Measurements from ENCODE around the gene NOC2L.

The NOC2L gene

DNA sequence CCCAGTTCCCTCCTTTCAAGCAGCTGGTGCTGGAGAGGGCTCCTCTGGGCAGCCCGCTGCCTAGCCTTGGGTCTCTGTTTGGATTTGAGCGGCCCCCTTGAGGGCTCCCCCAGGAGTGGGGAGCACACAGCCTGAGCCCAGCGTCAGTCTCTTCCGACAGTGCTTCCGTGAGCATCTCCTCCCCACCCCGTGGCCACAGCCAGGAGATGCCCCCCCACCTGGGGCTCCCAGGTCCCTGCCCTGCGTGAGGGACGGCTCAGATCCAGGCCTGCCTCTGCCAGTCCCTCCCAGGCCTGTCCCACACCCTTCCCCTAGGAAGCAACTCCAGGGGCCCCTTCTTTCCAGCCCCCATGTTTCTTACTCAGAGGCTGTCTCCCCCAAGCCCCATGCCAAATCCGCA is 31.8 kb downstream of the NOC2L start:
- no peak for DNase-seq

DNA sequence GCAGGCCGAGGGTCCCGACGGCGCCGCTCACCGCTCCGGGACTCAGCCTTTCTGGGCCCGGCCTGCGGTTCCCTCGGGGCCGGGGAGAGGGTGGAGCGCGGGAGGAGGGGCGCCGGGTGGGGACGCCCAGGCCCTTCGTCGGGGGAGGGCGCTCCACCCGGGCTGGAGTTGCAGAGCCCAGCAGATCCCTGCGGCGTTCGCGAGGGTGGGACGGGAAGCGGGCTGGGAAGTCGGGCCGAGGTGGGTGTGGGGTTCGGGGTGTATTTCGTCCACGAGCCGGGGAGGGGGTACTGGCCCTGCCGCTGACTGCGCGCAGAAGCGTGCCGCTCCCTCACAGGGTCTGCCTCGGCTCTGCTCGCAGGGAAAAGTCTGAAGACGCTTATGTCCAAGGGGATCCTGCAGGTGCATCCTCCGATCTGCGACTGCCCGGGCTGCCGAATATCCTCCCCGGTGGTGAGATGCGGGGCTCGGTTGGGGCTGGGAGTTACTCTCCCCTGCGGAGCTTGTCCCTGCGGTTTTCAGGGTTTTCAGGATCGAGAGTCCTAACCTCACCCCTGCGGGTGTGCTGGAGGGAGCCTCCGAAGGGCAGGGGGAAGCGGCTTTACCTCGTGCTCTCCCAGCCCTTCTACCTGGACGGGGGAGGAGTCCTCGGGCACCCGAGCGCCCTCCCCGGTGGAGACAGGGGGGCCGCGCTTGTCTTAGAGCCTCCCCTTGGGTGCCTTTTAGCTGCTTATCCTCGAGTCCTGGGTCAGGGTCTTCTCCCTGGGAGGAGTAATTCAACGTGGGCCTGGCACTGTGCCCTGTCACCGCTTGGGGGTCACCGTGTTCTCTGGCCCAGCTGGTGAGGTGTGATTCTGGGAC is 33.3 kb downstream of the NOC2L start:
- no peak for DNase-seq

DNA sequence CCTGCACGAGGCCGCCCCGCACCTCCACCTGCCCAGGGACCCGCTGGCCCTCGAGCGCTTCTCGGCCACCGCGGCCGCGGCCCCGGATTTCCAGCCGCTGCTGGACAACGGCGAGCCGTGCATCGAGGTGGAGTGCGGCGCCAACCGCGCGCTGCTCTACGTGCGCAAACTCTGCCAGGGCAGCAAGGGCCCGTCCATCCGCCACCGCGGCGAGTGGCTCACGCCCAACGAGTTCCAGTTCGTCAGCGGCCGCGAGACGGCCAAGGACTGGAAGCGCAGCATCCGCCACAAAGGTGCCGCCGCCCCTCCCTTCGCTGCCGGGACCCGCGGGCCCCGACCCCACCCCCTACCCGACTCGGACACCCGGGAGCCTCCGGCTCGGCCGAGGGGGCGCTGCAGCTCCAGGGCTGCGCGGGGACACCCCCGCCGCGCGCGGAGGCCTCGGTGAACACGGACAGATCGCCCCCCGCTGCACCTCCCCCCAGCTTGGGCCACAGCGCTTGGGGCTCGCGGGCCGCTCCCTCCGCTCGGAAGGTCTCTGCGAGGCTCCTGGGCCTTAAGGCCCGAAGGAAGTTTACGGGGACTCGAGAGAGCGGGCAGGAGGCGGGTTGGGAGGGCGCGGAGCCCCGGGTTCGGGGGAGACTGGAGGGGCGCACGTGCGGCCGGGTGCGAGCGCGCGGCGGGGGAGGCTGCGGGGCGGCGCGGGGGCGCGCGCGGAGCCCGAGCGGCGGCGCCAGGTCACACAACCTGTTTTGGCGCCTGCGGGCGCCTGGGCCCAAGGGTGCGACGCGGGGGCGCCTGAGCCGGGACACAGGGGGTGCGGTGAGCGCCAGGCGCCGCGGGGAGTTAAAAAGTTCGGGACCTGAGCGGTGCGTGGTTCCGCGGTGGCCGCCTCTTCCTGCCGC is 34.1 kb downstream of the NOC2L start:
- no peak for DNase-seq

DNA sequence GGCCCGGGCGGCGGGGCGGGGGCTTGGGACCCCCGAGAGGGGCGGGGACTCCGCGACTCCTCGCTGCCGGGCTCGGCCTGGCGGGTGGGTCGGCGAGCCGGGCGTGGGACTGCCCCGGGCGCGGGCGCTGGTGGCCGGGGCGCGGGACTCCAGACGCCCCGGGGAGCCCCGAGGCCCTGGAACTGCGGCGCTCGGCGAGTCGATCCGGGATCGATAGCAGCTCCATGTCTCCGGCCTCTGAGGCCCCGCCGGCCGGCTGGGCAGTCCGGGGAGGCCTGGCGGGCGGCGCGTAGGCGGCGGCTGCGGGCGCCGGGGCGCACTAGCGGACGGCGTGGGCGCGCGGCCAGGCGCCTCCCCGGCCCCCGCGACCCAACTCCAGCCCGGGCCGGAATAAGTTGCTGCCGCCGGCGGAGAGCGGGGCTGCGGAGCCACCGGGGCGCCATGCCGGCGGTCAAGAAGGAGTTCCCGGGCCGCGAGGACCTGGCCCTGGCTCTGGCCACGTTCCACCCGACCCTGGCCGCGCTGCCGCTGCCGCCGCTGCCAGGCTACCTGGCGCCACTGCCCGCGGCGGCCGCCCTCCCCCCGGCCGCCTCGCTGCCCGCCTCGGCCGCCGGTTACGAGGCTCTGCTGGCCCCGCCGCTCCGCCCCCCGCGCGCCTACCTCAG is 34.9 kb downstream of the NOC2L start:
- no peak for DNase-seq

DNA sequence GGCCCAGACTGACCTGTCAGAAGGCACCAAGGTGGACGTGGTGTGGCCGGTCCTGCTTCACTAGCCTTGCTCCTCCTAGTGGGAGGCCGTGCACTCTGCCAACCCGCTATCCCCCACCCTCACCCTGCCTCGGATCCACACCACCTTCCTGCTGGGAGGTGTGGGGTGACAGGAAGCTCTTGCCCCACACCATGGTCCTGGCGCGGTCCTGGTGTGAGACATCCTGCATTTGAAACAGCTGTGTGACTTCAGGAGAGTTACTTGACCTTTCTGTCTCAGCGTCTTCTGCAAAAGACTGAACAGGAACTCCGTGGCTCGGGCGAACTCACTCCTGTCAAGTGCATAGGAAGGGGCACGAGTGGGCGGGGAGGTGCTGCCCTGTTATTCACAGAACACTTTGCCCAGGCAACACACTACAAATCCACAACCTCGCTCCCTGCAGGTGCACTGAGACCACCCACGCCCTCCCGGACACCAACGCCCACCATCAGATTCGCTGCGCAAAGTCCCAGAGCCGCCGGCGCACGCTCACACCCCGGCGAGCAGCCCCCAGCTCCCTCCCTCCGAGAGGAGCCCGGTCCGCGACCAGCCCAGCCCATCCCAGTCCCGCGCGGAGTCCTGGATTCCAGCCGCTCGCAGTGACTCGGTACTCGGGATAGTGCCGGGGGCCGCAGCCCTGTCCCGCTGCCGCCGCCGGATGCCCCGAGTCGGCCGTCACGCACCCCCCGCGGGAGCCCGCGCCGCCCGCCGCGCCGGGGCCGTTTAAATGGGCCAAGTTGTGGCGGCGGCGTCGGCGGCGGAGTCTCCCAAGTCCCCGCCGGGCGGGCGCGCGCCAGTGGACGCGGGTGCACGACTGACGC is 35.7 kb downstream of the NOC2L start, which contains the start of gene SAMD11:
Gene SAMD11 (plus strand): TSS at position 793 of the 860 bp plus-strand sequence. CDS start 509 bp downstream, outside the sequence.
- peak; percentile 54 for DNase-seq

DNA sequence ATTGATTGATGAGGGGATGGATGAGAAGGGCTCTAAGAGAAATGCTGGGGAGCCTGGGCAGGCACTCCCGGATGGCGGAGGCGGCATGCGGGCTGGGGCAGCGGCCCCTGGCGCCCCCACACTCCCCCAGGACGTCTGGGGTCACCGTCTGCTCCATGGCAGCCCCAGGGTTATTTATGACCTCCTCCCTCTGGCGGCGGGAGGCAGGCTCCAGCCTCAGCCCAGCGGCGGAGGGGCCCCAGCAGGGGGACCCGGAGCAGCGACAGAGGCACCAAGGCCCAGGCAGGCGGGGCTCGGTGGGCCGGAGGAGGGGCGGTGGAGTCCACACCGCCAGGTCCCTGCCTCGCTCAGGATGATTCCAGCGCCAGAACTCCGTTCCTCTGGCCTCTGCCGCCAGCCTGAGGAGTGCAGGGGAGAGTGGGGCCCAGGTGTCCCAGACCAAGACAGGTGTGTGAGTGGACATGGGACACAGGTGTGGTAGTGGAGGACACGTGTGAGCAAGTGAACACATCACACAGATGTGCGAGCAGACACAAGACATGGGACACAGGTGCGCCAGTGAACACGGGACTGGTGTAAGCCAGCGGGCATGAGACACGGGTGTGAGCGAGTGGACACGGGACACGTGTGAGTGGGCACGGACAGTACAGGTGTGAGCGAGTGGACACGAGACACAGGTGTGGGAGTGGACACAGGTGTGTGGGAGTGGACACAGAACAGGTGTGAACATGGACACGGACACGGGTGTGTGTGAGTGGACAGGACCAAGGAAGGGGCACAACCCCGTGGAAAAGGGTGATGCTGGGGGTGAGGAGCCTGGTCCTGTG is 37.8 kb downstream of the NOC2L start:
- peak; percentile 78 for DNase-seq

DNA sequence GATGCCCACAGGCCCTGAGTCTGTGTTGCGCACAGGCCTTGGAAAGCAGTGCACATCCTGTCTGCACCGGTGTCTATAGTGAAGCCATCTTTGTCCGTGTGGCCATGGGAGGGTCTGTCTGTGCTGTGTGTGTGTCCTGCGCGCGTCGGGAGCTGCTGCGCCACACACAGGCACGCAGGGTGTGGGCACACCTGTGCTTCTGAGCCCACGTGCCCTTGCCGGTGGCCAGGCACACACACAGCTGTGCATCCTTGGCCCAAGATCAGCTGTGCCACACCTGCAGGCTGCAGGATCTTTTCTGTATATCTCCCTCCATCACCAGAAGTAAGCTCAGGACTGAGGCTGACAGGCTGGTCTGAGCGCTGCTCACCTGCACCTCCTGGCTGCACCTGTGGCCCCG is 38.5 kb downstream of the NOC2L start:
- DNase-seq = no peak

DNA sequence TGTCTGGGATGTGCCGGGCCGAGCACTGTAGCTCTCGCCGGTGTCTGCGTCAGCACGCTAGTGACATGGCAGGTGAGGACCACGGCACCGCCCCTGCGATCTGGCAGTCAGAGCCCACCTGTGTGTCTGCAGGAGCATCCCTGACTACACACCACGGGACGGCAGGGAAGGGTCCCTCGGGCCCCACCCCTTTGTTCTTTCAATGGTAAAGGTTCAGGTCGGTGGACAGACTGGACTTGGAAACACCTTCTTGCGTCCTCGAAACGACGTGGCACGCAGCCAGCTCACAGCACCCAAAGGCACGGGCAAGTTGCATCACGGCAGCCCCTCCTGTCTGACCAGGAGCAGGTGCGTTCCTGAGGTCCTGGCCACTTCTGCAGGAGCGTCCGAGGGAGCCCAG is 39.0 kb downstream of the NOC2L start:
- DNase-seq = no peak

DNA sequence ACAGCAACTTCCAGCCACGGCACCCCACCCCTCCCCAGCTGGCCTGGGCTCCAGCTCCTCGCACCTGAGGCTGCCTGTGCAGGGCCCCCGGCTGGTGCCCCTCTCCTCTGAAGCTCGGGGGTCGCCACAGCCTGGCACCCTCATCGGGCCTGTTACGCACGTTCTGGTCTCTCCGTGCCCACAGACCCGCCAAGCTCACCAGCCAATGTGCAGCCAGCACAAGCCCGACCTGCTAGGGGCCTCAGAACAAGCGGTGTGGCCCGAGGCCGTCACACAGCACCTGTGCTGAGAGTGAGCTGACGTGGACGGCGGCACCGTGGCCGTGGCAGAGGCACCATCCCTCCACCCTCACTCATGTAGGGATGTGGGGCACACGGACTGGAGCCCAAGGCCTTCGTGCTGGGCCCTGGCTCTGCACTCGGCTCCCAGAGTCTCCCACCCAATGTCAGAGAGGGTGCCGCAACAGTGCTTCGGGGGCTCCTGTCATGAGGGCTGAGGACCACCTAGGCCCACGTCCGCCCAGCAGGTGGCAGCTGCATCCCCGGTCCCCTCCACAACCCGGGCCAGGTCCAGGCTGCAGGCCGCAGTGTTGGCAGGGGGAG is 39.7 kb downstream of the NOC2L start:
- no peak for DNase-seq

DNA sequence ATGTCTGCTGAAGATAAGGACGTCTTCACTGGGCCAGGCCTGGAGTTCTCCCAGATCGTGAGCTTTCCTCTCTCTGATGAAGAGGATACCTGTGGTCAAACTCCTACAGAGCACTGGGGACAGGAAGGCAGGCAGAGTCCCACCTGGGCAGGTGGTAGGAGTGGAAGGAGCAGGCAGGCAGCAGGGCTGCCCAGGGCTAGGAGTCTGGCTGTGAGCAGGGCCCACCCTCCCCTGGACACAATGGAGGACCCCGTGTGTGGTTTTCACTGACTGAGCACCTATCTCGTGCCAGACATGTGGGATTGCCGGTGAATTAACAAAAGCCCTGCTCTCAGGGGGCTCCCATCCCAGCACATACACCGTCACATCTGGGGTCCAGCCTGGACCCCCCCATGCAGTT is 40.2 kb downstream of the NOC2L start:
- DNase-seq = no peak

DNA sequence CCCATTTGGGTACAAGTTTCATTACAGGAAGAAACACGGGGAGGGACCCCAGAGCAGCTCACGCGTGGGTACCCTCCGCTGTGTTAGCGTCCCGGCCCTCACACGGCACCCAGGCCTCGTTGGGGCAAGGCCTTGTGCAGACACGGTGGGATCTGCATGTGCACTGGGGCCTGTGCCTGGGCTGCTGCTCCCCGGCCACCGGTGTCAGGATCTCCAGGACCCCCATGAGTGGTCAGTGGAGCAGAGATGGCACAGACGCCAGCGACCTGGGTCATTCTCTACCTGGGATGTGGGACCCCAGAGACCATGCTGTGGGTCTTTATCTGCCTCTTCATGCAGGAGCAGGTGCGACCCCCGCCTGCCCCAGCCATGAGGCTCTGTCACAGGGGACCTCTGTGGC is 40.7 kb downstream of the NOC2L start:
- DNase-seq = no peak

DNA sequence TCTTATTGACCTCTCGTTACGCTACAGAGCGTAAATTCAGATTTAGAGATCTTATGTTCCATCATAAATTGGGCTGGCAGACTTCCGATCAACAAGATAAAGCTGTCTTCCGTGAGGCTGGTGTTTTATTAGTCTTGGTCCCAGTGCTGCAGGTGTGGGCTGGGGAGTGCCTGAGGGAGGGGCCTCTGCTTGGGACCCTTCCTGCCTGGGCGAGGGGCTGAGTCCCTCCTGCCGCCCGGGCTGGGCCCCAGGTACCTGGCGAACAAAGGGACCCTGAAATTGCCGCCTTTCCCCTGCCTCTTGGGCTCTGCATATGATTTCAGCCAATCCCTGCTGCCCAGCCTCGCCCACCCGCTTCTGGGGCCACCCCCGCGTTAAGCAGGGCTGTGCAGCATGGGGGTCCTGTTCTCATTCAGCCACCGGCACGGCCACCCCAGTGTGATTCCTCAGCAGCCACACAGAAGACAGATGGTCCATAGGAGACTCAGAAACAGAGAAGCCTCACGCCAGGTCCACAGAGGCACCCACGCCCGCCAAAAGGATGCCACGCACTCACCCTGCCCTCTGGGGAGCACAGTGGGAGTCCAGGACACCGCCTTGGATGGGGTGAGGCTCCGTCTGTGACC is 41.5 kb downstream of the NOC2L start:
- no peak for DNase-seq

DNA sequence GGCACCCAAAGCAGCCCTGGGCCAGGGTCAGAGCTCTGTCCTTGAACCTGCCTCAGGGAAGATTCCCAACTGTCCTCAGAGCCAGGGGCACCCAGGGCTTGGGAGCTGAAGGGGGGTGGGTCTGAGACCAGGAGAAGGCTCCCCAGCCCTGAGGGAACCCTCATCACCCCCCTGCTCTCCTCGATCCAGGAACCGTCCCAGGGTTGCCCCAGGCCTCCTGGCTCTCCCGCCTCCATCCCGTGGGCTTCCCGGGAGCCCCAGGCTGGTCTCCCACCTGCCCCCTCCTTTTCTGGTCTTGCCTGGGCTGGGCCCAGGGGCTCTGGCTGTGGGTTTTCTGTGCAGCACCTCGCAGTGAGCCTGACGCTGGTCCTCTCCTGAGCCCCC is 42.0 kb downstream of the NOC2L start:
- no peak for DNase-seq

DNA sequence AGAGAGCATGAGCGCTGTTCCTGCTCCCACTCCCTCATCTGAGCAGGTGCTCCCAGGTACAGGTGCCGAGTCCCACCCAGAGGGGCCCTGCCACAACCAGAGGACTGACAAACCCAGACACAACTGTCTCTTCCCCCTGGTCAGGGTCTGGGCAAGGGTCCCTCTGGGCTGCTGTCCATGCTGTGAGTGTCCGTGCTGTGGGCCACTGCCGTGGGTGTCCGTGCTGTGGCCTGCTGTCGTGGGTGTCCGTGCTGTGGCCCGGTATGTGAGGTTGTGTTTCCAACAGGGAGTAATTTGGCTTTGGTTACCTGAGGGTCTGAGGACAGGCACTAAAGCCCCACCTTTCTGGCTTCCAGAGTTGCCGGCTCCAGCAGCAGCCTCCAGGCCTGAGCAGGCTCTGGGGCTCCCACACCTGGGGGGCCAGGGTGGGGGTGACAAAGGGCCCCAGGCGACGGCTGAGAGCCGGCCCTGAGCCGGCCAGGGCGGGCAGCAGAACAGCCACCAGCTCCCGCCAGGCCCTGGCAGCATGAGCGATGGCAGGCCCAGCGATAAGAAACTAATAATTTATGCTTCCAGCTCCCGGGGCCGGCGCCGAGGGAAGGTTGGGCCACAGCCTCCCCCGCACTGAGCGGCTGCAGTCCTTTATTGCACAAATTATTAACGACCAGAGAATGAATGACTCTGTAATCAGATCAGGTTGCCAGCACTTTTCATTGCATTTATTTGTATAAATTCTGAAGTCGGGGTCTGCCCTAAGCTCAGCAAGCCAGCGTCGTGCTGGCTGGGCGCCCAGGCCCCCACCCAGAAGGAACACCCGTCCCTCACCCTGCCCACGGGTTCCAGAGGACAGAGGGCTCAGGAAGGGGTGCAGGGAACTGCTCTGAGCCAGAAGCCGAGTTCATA is 42.6 kb downstream of the NOC2L start:
- no peak for DNase-seq

DNA sequence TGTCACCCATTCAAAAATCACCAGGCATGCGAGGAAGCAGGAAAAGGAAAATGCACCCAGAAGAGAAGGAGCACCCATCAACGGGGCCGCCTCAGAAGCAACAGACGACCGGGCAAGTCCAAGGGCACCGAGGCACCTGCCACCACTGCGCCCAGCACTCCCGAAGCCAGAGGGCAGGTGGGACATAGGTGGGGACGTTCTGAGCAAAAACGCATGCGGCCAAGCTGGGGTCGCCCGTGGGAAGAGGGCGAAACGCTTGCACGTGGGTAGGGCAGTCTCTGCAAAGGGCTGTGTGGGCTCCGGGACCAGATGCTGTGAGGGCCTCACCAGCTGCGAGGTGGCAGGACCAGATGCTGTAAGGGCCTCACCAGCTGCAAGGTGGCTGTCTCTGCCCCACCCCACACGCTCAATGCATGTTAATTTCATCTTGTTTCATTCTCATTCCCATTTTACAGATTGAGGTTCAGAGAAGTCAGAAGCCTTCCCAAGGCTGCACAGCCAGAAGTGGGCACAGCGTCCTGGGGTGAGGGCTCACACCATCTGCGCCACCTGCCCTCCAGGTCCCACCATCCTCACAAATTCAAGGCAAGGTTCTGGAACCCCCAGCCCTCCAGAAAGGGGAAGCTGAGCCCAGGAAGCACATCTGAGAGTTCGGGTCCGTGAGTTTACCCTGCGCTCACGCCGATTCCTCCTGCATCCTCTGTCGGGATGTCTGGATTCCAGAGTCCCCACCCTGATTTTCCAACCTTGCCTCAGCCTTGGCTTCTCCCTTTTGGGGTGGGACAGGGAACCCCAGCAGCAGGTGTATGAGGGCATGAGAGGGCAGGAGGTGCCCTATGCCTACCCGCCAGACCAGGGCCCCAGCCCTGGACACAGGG is 43.5 kb downstream of the NOC2L start:
- DNase-seq = no peak

DNA sequence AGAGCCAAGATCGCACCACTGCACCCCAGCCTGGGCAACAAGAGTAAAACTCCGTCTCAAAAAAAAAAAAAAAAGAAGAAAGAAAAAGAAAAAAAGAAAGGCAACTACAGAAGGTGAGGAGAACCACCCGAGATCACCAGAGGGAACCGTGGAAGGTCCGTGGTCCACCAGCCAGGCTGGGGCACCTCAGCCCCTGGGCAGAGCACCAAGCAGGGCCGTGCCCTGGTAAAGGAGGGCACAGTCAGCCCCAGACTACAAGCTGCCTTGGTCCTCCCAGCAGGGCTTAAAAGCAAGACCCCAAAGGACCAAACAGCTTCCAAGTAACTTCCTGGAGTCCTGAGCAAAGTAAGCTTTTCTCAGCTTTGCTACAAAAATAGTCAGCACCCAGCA is 44.2 kb downstream of the NOC2L start:
- DNase-seq = no peak

DNA sequence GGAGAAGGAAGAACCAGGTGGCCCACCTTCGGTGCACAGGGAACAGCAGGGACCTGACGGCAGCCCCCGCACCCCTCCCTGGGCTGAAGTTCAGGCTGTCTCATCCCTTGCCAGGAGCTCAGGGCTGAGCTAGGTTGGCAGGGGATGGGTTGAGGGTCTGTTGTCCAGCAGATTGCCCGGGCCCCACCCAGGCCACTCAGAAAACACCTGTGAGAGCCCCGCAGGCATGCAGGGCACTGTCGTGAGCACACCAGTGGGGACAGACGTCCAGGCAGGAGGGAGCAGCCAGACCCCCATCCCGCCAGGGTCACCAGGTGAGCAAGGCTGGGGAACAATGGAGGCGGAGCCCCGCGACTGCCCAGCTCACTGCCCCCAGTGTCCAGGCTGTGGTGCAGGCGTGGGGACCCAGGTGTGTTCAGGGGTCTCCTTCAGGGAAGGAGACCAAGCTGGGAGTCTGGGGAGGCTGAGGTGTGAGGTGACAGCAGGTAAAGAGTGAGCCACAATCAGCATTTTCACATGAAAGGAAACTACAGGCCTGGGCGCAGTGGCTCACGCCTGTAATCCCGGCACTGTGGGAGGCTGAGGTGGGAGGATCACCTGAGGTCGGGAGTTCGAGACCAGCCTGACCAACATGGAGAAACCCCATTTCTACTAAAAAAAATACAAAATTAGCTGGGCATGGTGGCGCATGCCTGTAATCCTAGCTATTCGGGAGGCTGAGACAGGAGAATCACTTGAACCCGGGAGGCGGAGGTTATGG is 44.7 kb downstream of the NOC2L start:
- DNase-seq = no peak
